Activated CD8-positive, alpha-beta memory T cell treated with anti-CD3 and anti-CD28 coated beads, Interleukin-2, amount 50 U/mL, for 24 hours (primary cell): Measurements from ENCODE around the gene FBLN2.

Source experiments
- DNase-seq: peaks from one replicate; pipeline ENCODE4 v3.0.0-alpha.2; 2020; ENCODE audit errors: extremely low read depth

FBLN2 gene

DNA sequence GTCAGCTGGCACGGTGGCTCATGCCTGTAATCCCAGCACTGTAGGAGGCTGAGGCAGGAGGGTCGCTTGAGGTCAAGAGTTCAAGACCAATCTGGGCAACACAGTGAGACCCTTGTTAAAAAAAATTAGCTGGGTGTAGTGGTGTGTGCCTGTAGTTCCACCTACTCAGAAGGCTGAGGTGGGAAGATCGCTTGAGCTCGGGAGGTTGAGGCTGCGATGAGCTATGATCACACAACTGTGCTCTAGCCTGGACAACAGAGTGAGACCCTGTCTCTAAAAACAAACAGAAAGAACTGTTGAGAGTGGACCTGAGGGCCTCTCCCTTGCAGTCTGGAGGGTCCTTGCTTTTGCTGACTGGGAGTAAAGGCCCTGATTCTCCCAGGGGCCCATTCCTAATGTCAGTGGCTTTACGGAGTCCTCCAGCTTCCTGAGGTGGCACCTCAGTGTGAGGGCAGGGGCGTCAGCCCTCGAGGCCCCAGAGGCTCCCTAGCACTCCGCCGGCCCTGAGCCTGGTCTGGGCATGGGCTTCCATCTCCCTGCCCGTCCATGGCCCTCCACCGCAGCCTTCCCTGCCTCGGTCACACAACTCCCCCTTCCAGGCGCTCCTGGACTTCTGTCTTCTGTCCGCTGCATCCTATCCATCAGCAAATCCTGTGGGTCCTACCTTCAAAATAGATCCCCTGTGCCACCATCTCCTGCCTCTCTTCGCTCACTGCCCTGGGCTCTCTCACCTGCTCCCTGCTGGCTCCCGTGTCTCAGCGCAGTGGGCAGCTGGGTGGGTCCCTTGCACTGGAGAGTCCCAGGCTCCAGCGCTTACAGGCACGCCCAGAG lies 19.0 kb downstream of the FBLN2 start:
- DNase-seq: no peak

- no peak for DNase-seq
Observed at GRCh38 chr3:13568515-13569028, 19.6 kb downstream of the FBLN2 start.

GRCh38 chr3:13569201-13569600 lies 20.3 kb downstream of the FBLN2 start:
- DNase-seq: no peak

DNA sequence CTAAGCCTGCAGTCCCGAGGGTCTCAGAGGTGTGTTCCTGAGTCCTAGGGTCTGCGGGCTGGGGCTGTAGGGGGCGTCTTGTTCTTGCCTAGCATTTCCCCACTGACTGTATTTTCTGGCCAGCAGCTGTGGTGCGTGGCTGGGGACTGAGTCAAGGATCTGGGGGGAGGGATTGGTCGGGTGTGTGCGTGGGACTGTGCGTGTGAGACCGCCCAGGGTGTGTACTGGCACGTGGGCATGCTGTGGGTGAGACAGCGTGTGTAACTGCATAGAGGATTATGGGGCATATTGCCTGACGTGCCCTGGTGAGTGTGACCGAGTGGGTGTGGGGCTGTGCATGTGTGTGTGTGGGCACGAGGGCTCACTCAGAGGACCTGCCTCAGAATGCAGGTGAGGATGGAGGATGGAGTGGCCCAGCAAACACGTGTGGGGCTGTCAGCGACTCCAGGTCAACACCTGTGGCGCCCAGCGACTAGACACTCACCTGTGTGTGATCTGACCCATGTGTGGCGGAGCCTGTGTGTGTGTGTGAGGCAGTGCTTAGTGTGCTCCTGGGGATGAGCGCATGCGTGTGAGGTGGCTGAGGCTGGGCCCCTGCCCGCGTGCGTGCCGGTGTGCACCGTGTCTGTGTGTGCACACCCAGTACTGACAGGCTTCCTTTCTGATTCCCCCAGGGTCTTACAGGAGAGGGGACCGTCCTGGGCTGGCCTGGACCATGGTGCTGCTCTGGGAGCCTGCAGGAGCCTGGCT lies 20.9 kb downstream of the FBLN2 start:
- DNase-seq: no peak

- no peak for DNase-seq
Observed at GRCh38 chr3:13570391-13571194, 21.7 kb downstream of the FBLN2 start.

DNA sequence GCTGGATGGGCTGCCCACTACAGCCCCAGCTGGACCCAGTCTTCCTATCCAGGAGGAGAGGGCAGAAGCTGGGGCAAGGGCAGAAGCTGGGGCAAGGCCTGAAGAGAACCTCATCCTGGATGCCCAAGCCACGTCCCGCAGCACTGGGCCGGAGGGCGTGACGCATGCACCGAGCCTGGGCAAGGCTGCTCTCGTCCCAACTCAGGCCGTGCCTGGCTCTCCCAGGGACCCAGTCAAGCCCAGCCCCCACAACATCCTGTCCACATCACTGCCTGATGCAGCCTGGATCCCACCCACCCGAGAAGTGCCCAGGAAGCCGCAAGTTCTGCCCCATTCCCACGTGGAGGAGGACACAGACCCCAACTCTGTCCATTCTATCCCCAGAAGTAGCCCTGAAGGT lies 22.3 kb downstream of the FBLN2 start:
- no peak for DNase-seq

- DNase-seq: no peak
Observed at GRCh38 chr3:13571831-13572750, 23.2 kb downstream of the FBLN2 start.

GRCh38 chr3:13572926-13573623 lies 24.1 kb downstream of the FBLN2 start:
- no peak for DNase-seq

DNA sequence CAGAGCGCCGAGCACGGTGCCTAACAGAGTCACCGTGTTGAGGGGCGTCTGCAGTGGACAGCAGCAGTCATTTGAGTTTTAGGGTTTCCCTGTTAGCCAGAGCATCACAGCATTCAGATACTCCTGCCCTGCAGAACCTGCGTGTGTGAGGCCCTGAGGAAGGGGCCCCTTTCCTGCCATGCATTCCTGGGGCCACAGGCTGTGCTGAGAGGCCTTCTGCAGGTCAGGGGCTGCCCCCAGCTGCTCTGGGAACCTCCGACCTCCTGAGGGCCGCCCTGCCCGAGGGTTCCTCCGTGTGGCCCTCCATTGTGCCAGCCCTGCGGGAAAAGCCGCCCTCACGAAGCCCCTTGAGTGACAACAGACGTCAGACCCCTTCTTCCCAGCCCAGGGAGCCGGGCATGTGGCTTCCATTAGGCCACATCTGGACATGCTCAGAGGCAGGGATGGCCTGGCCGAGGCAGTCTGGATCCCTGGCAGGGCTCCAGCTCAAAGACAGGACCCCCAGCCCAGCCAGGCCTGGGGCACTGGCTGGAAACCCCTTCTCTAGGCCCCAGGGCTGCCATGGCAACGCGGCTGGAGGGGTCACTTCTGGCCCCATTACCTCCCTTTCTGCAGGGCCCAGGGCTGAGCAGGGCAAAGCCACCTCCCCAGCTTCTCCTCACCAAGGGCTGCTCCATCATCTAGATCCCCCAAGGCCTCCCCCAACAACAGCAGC lies 25.3 kb downstream of the FBLN2 start:
- no peak for DNase-seq

- no peak for DNase-seq
Observed at GRCh38 chr3:13574798-13575451, 26.0 kb downstream of the FBLN2 start.

GRCh38 chr3:13575459-13576061 lies 26.6 kb downstream of the FBLN2 start:
- DNase-seq: no peak

- no peak for DNase-seq
Observed at GRCh38 chr3:13577181-13578121, 28.5 kb downstream of the FBLN2 start.

GRCh38 chr3:13578251-13578650 lies 29.3 kb downstream of the FBLN2 start:
- DNase-seq: no peak

- DNase-seq: no peak
Observed at GRCh38 chr3:13579063-13579462, 30.1 kb downstream of the FBLN2 start.

GRCh38 chr3:13580256-13581023 lies 31.5 kb downstream of the FBLN2 start:
- DNase-seq: no peak

DNA sequence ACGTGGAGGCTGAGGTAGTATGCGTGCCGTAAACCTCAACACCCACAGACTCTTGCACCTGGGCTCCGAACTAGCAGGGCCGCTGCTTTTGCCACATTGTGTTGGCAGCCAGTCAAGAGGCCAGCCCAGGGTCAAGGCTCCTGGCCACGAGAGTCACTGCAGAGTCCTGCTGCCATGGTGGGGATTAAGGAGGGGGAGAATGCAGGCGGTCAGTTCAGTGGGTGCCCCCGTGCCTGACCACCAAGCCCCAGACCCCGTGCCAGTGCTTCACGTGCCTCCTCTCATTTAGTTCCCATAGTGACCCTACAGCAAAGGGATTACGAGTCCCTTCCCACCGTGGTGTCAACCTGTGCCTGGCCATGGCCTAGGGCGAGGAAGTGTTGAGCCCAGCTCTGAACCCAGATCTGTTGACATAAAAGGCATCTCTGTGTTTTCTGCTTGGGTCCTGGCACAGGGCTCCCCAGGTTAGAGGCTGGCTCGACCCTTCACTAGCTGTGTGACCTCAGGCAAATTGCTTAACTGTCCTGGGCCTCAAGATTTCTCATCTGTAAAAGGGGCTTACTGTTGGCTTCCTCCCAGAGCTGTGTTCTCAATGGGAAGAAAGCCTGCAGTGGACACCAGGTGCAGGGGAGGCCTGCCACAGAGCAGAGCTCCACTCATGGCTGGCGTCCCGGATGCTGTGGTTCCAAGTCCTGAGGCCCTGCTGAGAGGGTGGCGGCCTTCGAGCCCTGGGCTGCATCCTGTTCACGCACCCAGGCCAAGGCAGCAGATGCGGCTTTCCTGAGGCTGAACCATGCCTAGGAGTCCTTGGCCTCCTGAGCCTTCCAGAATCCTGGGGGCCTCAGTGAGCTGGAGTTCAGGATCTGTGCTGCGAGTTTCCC lies 32.8 kb downstream of the FBLN2 start:
- DNase-seq: no peak
